ENCODE measurements around the gene CDK5R2.

CDK5R2 gene

DNA sequence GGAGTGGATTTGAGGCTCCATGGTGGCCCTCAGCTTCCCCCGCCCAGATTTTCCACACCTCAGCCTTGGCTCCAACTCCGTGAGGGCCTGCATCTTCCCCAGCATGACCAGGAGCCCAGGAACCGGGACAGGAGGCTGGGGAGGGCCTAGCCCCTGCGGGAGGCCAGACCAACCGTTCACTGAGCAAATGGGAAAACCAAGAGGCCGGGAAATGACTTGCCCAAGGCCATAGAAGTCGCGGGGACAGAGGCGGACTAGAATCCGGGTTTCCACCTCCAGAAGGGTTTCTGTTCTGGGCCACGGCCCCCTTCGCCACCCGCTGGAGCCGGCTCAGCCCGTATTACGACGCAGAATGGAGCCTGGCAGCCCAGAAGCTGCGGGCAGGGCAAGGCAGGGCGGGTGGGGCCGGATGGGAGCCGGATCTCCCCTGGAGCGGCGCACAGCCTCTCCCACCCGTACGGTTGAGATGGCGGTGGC lies 41.7 kb downstream of the CDK5R2 start:
- H3K27me3 ChIP-seq (ENCODE audit: control insufficient read depth, low read length), result peaks cover 64% of the 10 kb centered on the region
- TF ChIP-seq, protein P1, sequence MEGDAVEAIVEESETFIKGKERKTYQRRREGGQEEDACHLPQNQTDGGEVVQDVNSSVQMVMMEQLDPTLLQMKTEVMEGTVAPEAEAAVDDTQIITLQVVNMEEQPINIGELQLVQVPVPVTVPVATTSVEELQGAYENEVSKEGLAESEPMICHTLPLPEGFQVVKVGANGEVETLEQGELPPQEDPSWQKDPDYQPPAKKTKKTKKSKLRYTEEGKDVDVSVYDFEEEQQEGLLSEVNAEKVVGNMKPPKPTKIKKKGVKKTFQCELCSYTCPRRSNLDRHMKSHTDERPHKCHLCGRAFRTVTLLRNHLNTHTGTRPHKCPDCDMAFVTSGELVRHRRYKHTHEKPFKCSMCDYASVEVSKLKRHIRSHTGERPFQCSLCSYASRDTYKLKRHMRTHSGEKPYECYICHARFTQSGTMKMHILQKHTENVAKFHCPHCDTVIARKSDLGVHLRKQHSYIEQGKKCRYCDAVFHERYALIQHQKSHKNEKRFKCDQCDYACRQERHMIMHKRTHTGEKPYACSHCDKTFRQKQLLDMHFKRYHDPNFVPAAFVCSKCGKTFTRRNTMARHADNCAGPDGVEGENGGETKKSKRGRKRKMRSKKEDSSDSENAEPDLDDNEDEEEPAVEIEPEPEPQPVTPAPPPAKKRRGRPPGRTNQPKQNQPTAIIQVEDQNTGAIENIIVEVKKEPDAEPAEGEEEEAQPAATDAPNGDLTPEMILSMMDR (IDR thresholded peaks at IDR 0.05; ENCODE audit: low read depth, low read length, poor library complexity, severe bottlenecking), result no peak
- no peak for TF ChIP-seq EZH2phosphoT487 (IDR thresholded peaks at IDR 0.05; ENCODE audit: borderline replicate concordance, low read length)
- no peak overlapping the region for H3K4me2 ChIP-seq (ENCODE audit: low read length)
- no peak overlapping the region for H3K4me3 ChIP-seq (ENCODE audit: low read length)
- H3K27ac ChIP-seq (ENCODE audit: low read depth, low read length), result no peak overlapping the region
- H3K9me3 ChIP-seq (ENCODE audit: control insufficient read depth, insufficient read depth, low read length), result no peaks in the 10 kb centered on the region
- no peaks in the 10 kb centered on the region for H4K20me1 ChIP-seq (ENCODE audit: control insufficient read depth, insufficient read depth, low read depth, low read length)
- H3K79me2 ChIP-seq (ENCODE audit: control insufficient read depth, low read length), result no peaks in the 10 kb centered on the region
- H3K9me2 ChIP-seq (replicated peaks; ENCODE audit: control insufficient read depth, low read length), result no peaks in the 10 kb centered on the region
- H3K4me1 ChIP-seq (ENCODE audit: control insufficient read depth, low read length), result peaks cover 5% of the 10 kb centered on the region; the same call in 1 of the 2 replicates
- no peaks in the 10 kb centered on the region for H3K36me3 ChIP-seq (ENCODE audit: control insufficient read depth, low read length)
- no peaks in the 10 kb centered on the region for H3F3A ChIP-seq (ENCODE audit: control insufficient read depth, insufficient read depth)

DNA sequence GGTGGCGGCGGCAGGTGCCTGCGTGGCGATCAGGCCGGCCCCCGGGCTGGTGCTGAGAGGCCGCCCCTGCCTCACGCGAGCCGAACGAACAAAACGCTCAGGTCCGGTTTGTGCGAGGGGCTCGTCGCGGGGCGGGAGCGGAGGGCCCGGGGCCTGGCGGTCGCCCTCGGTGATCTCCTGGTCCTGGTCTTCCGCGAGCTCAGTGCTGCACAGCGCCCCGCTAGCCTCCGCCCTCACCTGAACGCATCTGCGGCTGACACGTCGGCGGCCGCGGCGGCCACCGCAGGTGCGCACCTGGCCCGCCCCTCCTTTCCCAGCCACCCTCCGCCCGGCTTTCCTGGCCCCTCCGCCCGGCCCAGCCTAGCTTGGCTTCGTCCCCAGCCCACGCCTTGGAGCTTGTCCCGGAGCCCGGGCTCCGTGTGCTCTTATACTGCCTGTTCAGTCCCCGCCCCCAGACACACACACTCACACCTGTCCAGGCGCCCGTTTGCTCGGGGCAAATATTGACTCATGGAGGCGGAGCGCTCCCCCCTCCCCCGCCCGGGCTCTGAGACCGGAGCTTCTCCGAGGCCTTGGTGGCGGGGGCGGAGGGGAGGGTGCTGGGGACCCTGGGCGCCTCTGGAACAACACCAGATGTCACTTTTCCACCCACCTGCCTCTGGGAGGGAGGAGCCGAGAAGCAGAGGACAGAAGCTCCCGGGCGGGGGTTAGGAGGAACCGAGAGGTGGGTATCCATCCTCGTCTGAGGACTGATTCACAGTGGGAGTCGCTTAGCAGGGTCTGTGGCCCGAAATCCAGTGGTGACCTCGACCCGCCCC lies 42.3 kb downstream of the CDK5R2 start:
- Histone ChIP-seq H3K4me3 (ENCODE audit: low read length) (no peak overlapping the region), H3K9me3 (ENCODE audit: control insufficient read depth, insufficient read depth, low read length) (no peaks in the 10 kb centered on the region), H3K27me3 (ENCODE audit: control insufficient read depth, low read length) (peaks cover 58% of the 10 kb centered on the region), H3K36me3 (ENCODE audit: control insufficient read depth, low read length) (no peaks in the 10 kb centered on the region), H3K79me2 (ENCODE audit: control insufficient read depth, low read length) (no peaks in the 10 kb centered on the region), H4K20me1 (ENCODE audit: control insufficient read depth, insufficient read depth, low read depth, low read length) (no peaks in the 10 kb centered on the region), H3K9me2 (replicated peaks; ENCODE audit: control insufficient read depth, low read length) (no peaks in the 10 kb centered on the region), H3K4me2 (ENCODE audit: low read length) (no peak overlapping the region), H3K4me1 (ENCODE audit: control insufficient read depth, low read length) (0 out of 2 replicates have a peak, but pooled peaks cover 3% of the 10 kb centered on the region), H3F3A (ENCODE audit: control insufficient read depth, insufficient read depth) (no peaks in the 10 kb centered on the region), H3K27ac (ENCODE audit: low read depth, low read length) (no peak overlapping the region)
- no peak for TF ChIP-seq EZH2phosphoT487 (IDR thresholded peaks at IDR 0.05; ENCODE audit: borderline replicate concordance, low read length)
- TF ChIP-seq, protein P1 (IDR thresholded peaks at IDR 0.05; ENCODE audit: low read depth, low read length, poor library complexity, severe bottlenecking), result no peak

DNA sequence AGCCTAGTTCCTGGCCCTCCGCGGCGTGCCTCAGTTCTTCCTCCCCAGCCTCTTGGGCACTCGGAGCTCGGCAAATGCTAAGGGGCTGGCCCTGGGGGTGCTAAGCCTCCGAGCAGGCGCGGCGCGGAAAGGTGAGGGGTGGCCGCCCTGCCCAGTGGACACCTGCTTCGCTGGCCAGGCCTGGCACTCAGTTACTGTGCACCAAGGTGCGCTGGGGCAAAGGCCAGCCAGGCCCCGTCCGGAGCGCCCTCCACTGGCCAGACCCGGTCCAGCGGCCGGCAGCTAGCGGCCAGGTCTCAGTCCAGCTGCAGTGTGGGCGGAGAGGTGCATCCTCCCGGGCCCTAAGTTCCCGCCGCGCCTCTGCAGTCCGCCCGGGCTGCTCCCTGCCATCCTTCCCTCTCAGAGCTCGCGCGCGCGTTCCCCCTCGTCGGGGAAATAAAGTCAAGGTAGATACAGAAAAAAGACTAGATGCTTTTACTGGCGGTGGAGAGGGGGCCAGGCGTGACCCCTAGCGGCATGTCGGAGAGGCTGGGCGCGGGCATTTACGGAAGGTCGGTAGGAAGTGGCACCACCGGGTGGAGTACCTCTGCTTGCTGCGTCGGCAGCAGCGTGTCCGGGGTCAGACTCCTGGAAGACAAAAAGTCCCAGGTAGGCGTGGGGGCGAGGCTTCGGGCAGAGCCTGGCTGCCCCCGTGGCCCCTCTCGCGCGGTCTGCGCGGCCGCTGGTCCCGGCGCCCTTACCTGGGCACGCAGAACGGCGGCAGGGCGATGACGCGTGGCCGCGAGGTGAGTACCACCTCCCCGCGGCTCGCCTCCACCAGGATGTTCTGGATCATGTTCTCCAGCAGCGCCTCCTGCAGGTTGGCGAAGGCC lies 43.2 kb downstream of the CDK5R2 start:
- no peak overlapping the region for H3K27ac ChIP-seq (ENCODE audit: low read depth, low read length)
- H3K4me2 ChIP-seq (ENCODE audit: low read length), result no peak overlapping the region
- H3F3A ChIP-seq (ENCODE audit: control insufficient read depth, insufficient read depth), result no peaks in the 10 kb centered on the region
- H3K36me3 ChIP-seq (ENCODE audit: control insufficient read depth, low read length), result no peaks in the 10 kb centered on the region
- 0 out of 2 replicates have a peak, but pooled peaks cover 3% of the 10 kb centered on the region for H3K4me1 ChIP-seq (ENCODE audit: control insufficient read depth, low read length)
- no peaks in the 10 kb centered on the region for H3K79me2 ChIP-seq (ENCODE audit: control insufficient read depth, low read length)
- H4K20me1 ChIP-seq (ENCODE audit: control insufficient read depth, insufficient read depth, low read depth, low read length), result no peaks in the 10 kb centered on the region
- no peaks in the 10 kb centered on the region for H3K9me3 ChIP-seq (ENCODE audit: control insufficient read depth, insufficient read depth, low read length)
- peaks cover 50% of the 10 kb centered on the region for H3K27me3 ChIP-seq (ENCODE audit: control insufficient read depth, low read length)
- H3K9me2 ChIP-seq (replicated peaks; ENCODE audit: control insufficient read depth, low read length), result no peaks in the 10 kb centered on the region
- TF ChIP-seq, protein P1 (IDR thresholded peaks at IDR 0.05; ENCODE audit: low read depth, low read length, poor library complexity, severe bottlenecking), result peak; percentile 37
- TF ChIP-seq EZH2phosphoT487 (IDR thresholded peaks at IDR 0.05; ENCODE audit: borderline replicate concordance, low read length), result no peak
- no peak overlapping the region for H3K4me3 ChIP-seq (ENCODE audit: low read length)

All from DOHH2 (cell line).